Inferior parietal cortex (tissue), 1 donor: Measurements from ENCODE around the gene OR1N1.
"Not testable (repeated sequence)": the region's sequence is repeated elsewhere in the genome, so short reads cannot be mapped to it uniquely, and the experiment has no call there.

Experiments used
- DNase-seq: peaks from one replicate; pipeline ENCODE4 v3.0.0-alpha.2; 2016; ENCODE audit errors: extremely low spot score

OR1N1 gene

GRCh38 chr9:122527193-122527592 lies at the start of gene OR1N1:
Gene OR1N1, minus strand, starts transcription at chr9:122527293. Its CDS starts 0 bp downstream, at chr9:122527293.
- DNase-seq: no peak

GRCh38 chr9:122572456-122572855 lies 45.4 kb upstream of the OR1N1 start:
- DNase-seq: no peak

GRCh38 chr9:122567901-122568300 lies 40.8 kb upstream of the OR1N1 start:
- no peak for DNase-seq

GRCh38 chr9:122562134-122562760 lies 35.2 kb upstream of the OR1N1 start:
- no peak for DNase-seq

GRCh38 chr9:122561446-122561845 lies 34.4 kb upstream of the OR1N1 start:
- DNase-seq: no peak

- no peak for DNase-seq
Observed at GRCh38 chr9:122552812-122553211, 25.7 kb upstream of the OR1N1 start, which contains the start of gene OR1N2. Gene OR1N2, plus strand, starts transcription at chr9:122553112. Its CDS starts 100 bp downstream, at chr9:122553212.

- no peak for DNase-seq
Observed at GRCh38 chr9:122551371-122551770, 24.3 kb upstream of the OR1N1 start.

GRCh38 chr9:122546196-122546595 lies 19.1 kb upstream of the OR1N1 start:
- DNase-seq: no peak

- DNase-seq: no peak
Observed at GRCh38 chr9:122538757-122539156, 11.7 kb upstream of the OR1N1 start.

GRCh38 chr9:122537066-122537465 lies 10.0 kb upstream of the OR1N1 start:
- not testable (repeated sequence) for DNase-seq

- no peak for DNase-seq
Observed at GRCh38 chr9:122536134-122536533, 9.0 kb upstream of the OR1N1 start.

GRCh38 chr9:122531157-122531556 lies 4.1 kb upstream of the OR1N1 start:
- DNase-seq: not testable (repeated sequence)

- no peak for DNase-seq
Observed at GRCh38 chr9:122526602-122527001, 491 bp downstream of the OR1N1 start.

- no peak for DNase-seq
Observed at GRCh38 chr9:122519376-122519775, 7.7 kb downstream of the OR1N1 start.

- DNase-seq: no peak
Observed at GRCh38 chr9:122518841-122519240, 8.3 kb downstream of the OR1N1 start, which contains the start of gene OR1J4. Gene OR1J4, plus strand, starts transcription at chr9:122519141. Its CDS starts 0 bp downstream, at chr9:122519141.

GRCh38 chr9:122518226-122518625 lies 8.9 kb downstream of the OR1N1 start:
- no peak for DNase-seq

GRCh38 chr9:122510502-122510901 lies 16.6 kb downstream of the OR1N1 start, which contains the start of gene OR1J2:
Gene OR1J2, plus strand, starts transcription at chr9:122510802. Its CDS starts 0 bp downstream, at chr9:122510802.
- DNase-seq: no peak

- no peak for DNase-seq
Observed at GRCh38 chr9:122506964-122507363, 20.1 kb downstream of the OR1N1 start.

GRCh38 chr9:122498883-122499288 lies 28.2 kb downstream of the OR1N1 start:
- DNase-seq: peak; percentile 5

- DNase-seq: no peak
Observed at GRCh38 chr9:122479062-122479461, 48.0 kb downstream of the OR1N1 start.

- DNase-seq: no peak
Observed at GRCh38 chr9:122477826-122478225, 49.3 kb downstream of the OR1N1 start, which contains the start of gene OR1J1. Gene OR1J1, minus strand, starts transcription at chr9:122477926. Its CDS starts 0 bp downstream, at chr9:122477926.

- DNase-seq: no peak
Observed at GRCh38 chr9:122477346-122477745, 49.7 kb downstream of the OR1N1 start.
